WERI-Rb-1 (cell line): ENCODE data around the gene OR9Q1.

ENCODE experiments used
- DNase-seq: peaks from one replicate; pipeline ENCODE4 v3.0.0-alpha.2; 2020
- H3K27ac ChIP-seq: fragments of 250-450 bp; sonication (Bioruptor Pico); 2 replicates; pipeline ENCODE4 v1.5.1; 2020; ENCODE audit warnings: mild to moderate bottlenecking, moderate library complexity
- H3K27me3 ChIP-seq: fragments of 250-450 bp; sonication (Bioruptor Pico); 2 replicates; pipeline ENCODE4 v1.5.1; 2021; ENCODE audit warnings: mild to moderate bottlenecking, low read depth, moderate library complexity; ENCODE audit not compliant: insufficient read depth, severe bottlenecking
- H3K36me3 ChIP-seq: fragments of 250-450 bp; sonication (Bioruptor Pico); 2 replicates; pipeline ENCODE4 v1.5.1; 2020; ENCODE audit warnings: mild to moderate bottlenecking, moderate library complexity
- H3K4me3 ChIP-seq: 2 replicates; pipeline ENCODE4 v1.5.1; 2011; ENCODE audit warnings: low read depth, mild to moderate bottlenecking, control low read depth, low read length
- H3K9me3 ChIP-seq: fragments of 250-450 bp; sonication (Bioruptor Pico); 2 replicates; pipeline ENCODE4 v1.5.1; 2021; ENCODE audit warnings: mild to moderate bottlenecking, moderate library complexity; ENCODE audit not compliant: severe bottlenecking
- CTCF ChIP-seq: IDR thresholded peaks from 2 replicates; pipeline ENCODE4 v1.5.1; 2011; ENCODE audit warnings: low read depth, mild to moderate bottlenecking, control low read depth, inconsistent platforms, low read length

Gene OR9Q1

DNA sequence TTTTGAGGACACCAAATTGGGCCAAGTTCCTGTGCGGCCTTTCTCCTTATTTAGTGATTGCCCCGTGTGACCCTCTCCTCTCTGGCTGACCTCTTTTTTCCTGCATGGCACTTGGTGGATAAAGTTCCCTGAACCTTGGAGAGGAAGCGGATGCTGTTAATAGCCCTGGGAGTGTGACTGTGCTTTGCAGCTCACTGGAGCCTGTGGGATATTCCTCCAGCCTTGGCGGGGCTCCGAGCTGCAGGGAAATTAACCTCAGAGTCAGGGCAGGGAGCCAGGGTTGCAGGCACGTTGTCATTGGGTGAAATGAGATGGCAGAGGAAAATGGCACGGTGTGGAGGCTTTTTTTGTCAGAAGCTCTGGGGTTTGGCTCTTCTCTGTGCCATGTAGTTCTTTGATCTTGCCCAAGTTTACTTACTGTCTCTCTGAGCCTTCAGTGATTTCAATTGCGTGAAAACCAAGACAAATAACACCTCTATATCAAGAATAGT, 965 bp downstream of the OR9Q1 start:
- Histone ChIP-seq H3K27me3 (peaks cover 82% of the 10 kb centered on the region), H3K27ac (no peak overlapping the region), H3K4me3 (no peak overlapping the region), H3K9me3 (no peaks in the 10 kb centered on the region), H3K36me3 (no peaks in the 10 kb centered on the region)
- no peak for DNase-seq
- TF ChIP-seq CTCF: no peak

DNA sequence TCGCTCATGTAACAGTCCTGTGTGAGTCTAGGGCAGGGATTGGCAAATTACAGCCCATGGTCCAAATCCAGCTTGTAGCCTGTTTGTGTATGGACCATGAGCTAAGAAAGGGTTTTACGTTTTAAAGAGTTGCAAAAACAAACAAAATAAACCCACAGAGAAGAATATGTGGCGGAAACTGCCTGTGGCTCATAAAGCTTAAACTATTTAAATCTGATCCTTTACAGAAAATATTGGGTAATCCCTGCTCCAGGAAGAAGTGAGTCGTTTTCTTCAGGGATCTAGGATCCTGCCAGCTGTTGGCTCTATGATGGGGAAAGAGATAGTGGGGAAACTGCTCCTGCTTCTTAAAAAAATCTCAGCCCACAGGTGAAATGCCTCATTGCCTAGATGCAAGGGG, 3.7 kb downstream of the OR9Q1 start:
- Histone ChIP-seq H3K9me3 (no peaks in the 10 kb centered on the region), H3K4me3 (no peak overlapping the region), H3K36me3 (no peaks in the 10 kb centered on the region), H3K27me3 (peaks cover 70% of the 10 kb centered on the region), H3K27ac (no peak overlapping the region)
- no peak for TF ChIP-seq CTCF
- DNase-seq: no peak

- Histone ChIP-seq H3K27ac (no peak overlapping the region), H3K9me3 (no peaks in the 10 kb centered on the region), H3K27me3 (peaks cover 55% of the 10 kb centered on the region), H3K4me3 (no peak overlapping the region), H3K36me3 (no peaks in the 10 kb centered on the region)
- no peak for DNase-seq
- no peak for TF ChIP-seq CTCF
Observed at GRCh38 chr11:58028687-58029411, 5.2 kb downstream of the OR9Q1 start.

DNA sequence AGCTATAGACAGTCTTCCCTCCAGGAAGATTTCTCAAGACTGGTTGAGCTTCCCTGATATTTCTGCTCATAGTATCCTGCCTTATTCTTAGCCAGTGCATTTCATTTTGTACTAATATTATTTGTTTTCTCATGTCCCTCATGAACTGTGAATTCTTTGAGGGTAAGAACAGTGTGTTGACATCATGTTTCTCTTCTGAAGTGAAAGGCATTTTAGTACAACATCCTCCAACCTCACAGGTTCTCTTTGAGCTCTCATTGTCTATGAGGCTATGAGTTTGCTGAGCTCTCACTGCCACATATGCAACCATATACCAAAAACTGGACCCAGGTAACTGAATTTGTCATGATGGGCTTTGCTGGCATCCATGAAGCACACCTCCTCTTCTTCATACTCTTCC, 7.0 kb downstream of the OR9Q1 start, which contains the start of gene OR6Q1:
Gene OR6Q1, plus strand, starts transcription at position 301 of the 400 bp plus-strand sequence. Its CDS starts 0 bp downstream, at position 301.
- no peak within 1 kb of the TSS for H3K4me3 ChIP-seq
- TF ChIP-seq CTCF: no peak
- DNase-seq: no peak
- no peaks in the 10 kb centered on the region for H3K36me3 ChIP-seq
- H3K9me3 ChIP-seq: no peaks in the 10 kb centered on the region
- H3K27me3 ChIP-seq: peaks cover 39% of the 10 kb centered on the region
- H3K27ac ChIP-seq: no peak within 1 kb of the TSS

DNA sequence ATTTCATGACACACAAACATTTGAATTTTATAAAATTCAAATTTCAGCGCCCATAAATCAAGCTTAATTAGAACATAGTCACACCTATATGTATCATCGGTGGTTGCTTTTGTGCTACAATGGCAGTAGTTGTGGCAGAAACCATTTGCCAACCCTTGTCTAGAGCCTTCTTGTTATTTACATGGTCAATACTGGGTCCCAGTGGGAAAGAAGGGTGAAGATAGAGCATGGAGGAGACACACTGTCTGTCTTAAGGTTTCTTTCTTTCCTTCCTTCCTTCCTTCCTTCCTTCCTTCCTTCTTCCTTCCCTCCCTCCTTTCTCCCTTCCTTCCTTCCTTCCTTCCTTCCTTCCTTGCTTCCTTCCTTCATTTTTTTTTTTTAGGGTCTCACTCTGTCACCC, 10.8 kb downstream of the OR9Q1 start:
- peaks cover 14% of the 10 kb centered on the region for H3K27me3 ChIP-seq
- no peak for TF ChIP-seq CTCF
- DNase-seq: no peak
- H3K27ac ChIP-seq: no peak overlapping the region
- no peaks in the 10 kb centered on the region for H3K9me3 ChIP-seq
- no peaks in the 10 kb centered on the region for H3K36me3 ChIP-seq
- H3K4me3 ChIP-seq: no peak overlapping the region

- H3K9me3 ChIP-seq: no peaks in the 10 kb centered on the region
- DNase-seq: no peak
- no peak for TF ChIP-seq CTCF
Observed at GRCh38 chr11:58039589-58039988, 15.9 kb downstream of the OR9Q1 start.

More at GRCh38 chr11:58039589-58039988, 15.9 kb downstream of the OR9Q1 start:
- Histone ChIP-seq H3K36me3 (no peaks in the 10 kb centered on the region), H3K27ac (no peak overlapping the region), H3K4me3 (no peak overlapping the region), H3K27me3 (peaks cover 27% of the 10 kb centered on the region)
